Fibroblast of pulmonary artery (primary cell): ENCODE data around the gene FAM133A.
A peak's percentile ranks its signal among the peaks of the same experiment; 100 is the strongest.

ENCODE experiments used
- DNase-seq: peaks from one replicate; pipeline ENCODE4 v3.0.0-alpha.2; 2010; ENCODE audit warnings: low read depth
- H3K4me3 ChIP-seq: replicated peaks from 2 replicates; pipeline ENCODE4 v1.5.1; 2011; ENCODE audit warnings: low read depth, mild to moderate bottlenecking, control low read depth, low read length, moderate library complexity
- TF ChIP-seq, protein P1 (sequence below): IDR thresholded peaks from 2 replicates; pipeline ENCODE4 v1.5.1; 2011; ENCODE audit warnings: mild to moderate bottlenecking, control low read depth, low read length, inconsistent platforms; ENCODE audit errors: missing control alignments

Gene FAM133A

GRCh38 chrX:93673869-93674271, at the start of gene FAM133A:
FAM133A (plus strand) TSS chrX:93674206; CDS start chrX:93709420, 35,214 bp downstream.
- DNase-seq: peak; percentile 32
- TF ChIP-seq, protein P1, sequence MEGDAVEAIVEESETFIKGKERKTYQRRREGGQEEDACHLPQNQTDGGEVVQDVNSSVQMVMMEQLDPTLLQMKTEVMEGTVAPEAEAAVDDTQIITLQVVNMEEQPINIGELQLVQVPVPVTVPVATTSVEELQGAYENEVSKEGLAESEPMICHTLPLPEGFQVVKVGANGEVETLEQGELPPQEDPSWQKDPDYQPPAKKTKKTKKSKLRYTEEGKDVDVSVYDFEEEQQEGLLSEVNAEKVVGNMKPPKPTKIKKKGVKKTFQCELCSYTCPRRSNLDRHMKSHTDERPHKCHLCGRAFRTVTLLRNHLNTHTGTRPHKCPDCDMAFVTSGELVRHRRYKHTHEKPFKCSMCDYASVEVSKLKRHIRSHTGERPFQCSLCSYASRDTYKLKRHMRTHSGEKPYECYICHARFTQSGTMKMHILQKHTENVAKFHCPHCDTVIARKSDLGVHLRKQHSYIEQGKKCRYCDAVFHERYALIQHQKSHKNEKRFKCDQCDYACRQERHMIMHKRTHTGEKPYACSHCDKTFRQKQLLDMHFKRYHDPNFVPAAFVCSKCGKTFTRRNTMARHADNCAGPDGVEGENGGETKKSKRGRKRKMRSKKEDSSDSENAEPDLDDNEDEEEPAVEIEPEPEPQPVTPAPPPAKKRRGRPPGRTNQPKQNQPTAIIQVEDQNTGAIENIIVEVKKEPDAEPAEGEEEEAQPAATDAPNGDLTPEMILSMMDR: no peak
- H3K4me3 ChIP-seq: peak within 1 kb of the TSS; percentile 53

- DNase-seq: no peak
- H3K4me3 ChIP-seq: no peak overlapping the region
- TF ChIP-seq, protein P1: no peak
Observed at GRCh38 chrX:93637591-93637990, 36.4 kb upstream of the FAM133A start.

DNA sequence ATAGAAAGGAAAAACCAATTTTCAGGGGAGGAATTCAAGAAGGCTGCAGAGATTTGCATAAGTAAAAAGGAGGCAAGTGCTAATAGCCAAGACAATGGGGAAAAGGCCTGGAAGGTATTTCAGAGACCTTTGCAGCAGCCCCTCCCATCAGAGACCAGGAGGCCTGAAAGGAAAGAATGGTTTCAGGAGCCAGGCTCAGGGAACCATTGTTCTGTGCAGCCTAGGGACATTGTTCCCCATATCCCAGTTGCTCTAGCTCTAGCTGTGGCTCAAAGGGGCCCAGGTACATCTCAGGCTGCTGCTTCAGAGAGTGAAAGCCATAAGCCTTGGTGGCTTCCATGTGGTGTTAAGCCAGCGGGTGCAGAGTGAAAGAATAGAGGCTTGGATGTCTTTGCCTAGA, 24.6 kb upstream of the FAM133A start:
- TF ChIP-seq, protein P1: no peak

GRCh38 chrX:93660575-93660974, 13.4 kb upstream of the FAM133A start:
- H3K4me3 ChIP-seq: no peak overlapping the region
- no peak for DNase-seq
- TF ChIP-seq, protein P1: no peak

More for the DNA sequence above, 24.6 kb upstream of the FAM133A start:
- no peak for DNase-seq
- no peak overlapping the region for H3K4me3 ChIP-seq

- peak within 1 kb of the TSS; percentile 53 for H3K4me3 ChIP-seq
- DNase-seq: peak; percentile 71
- TF ChIP-seq, protein P1: no peak
Observed at GRCh38 chrX:93673056-93673868, 744 bp upstream of the FAM133A start, which contains the start of gene NAP1L3. NAP1L3 (minus strand) TSS chrX:93673578; CDS start chrX:93673304, 274 bp downstream.

GRCh38 chrX:93695981-93696380, 22.0 kb downstream of the FAM133A start:
- TF ChIP-seq, protein P1: no peak
- no peak overlapping the region for H3K4me3 ChIP-seq
- no peak for DNase-seq

DNA sequence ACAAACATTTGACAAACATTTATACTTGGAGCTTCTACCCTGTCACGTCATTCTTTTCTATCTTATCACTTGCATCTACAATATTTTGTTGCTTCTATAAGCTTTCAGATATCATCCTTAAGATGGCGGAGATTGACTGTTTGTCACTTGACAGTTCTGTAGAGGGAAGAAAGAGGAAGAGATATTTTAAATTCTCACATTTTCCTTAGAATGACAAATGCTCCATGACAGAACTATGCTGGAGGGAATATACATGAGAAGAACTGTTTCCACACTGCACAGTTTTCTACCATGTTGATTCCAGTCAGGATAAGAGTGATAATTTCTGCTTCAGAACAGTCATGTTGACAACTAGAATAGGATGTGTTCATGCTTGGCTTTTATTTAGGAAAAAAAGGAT, 29.7 kb downstream of the FAM133A start:
- H3K4me3 ChIP-seq: no peak overlapping the region
- no peak for DNase-seq
- TF ChIP-seq, protein P1: no peak
